ENCODE measurements around the gene TRIM71.
A peak's percentile ranks its signal among the peaks of the same experiment; 100 is the strongest.
"Not testable (repeated sequence)": the region's sequence is repeated elsewhere in the genome, so short reads cannot be mapped to it uniquely, and the experiment has no call there.

Gene TRIM71

GRCh38 chr3:32817558-32818228, at the start of gene TRIM71:
Gene TRIM71 (plus strand): TSS chr3:32817997. CDS start chr3:32818081, 84 bp downstream.
- DNase-seq = no peak

- DNase-seq = peak; percentile 35
Observed at GRCh38 chr3:32778389-32778788, 39.4 kb upstream of the TRIM71 start.

GRCh38 chr3:32780071-32780734, 37.6 kb upstream of the TRIM71 start:
- no peak for DNase-seq

GRCh38 chr3:32780735-32781210, 37.0 kb upstream of the TRIM71 start:
- no peak for DNase-seq

- DNase-seq = peak; percentile 67
Observed at GRCh38 chr3:32781211-32781968, 36.4 kb upstream of the TRIM71 start.

- DNase-seq = not testable (repeated sequence)
Observed at GRCh38 chr3:32781969-32782270, 35.9 kb upstream of the TRIM71 start.

- peak; percentile 21 for DNase-seq
Observed at GRCh38 chr3:32782407-32782806, 35.4 kb upstream of the TRIM71 start.

- DNase-seq = no peak
Observed at GRCh38 chr3:32791833-32792232, 26.0 kb upstream of the TRIM71 start.

GRCh38 chr3:32794487-32795308, 23.1 kb upstream of the TRIM71 start:
- no peak for DNase-seq

- DNase-seq = not testable (repeated sequence)
Observed at GRCh38 chr3:32796384-32796950, 21.3 kb upstream of the TRIM71 start.

- DNase-seq = no peak
Observed at GRCh38 chr3:32797776-32798175, 20.0 kb upstream of the TRIM71 start.

GRCh38 chr3:32801440-32801839, 16.4 kb upstream of the TRIM71 start:
- not testable (repeated sequence) for DNase-seq

- no peak for DNase-seq
Observed at GRCh38 chr3:32813180-32813579, 4.6 kb upstream of the TRIM71 start.

GRCh38 chr3:32814361-32814760, 3.4 kb upstream of the TRIM71 start:
- DNase-seq = peak; percentile 94

- DNase-seq = no peak
Observed at GRCh38 chr3:32815841-32816438, 1.9 kb upstream of the TRIM71 start.

- no peak for DNase-seq
Observed at GRCh38 chr3:32816439-32817256, 1.1 kb upstream of the TRIM71 start.

- DNase-seq = no peak
Observed at GRCh38 chr3:32817257-32817557, 590 bp upstream of the TRIM71 start.

- no peak for DNase-seq
Observed at GRCh38 chr3:32818229-32818969, 602 bp downstream of the TRIM71 start.

GRCh38 chr3:32818970-32819511, 1.2 kb downstream of the TRIM71 start:
- no peak for DNase-seq

- no peak for DNase-seq
Observed at GRCh38 chr3:32819551-32820348, 2.0 kb downstream of the TRIM71 start.
